ENCODE measurements around the gene TFEB. TPM values are rescaled to one million over a fixed set of nuclear protein-coding genes. Genes with fewer than 3 reads are reported as not detected.

The TFEB gene
- total RNA-seq, 1 experiment from 2014 or later, result 5.5 TPM

- DNase-seq (ENCODE audit: low read depth), result no peak
These were observed 11.2 kb downstream of the TFEB start for GRCh38 chr6:41724228-41724580.

GRCh38 chr6:41723530-41724227 lies 11.7 kb downstream of the TFEB start:
- DNase-seq (ENCODE audit: low read depth), result peak; percentile 90

GRCh38 chr6:41722969-41723529 lies 12.4 kb downstream of the TFEB start:
- DNase-seq (ENCODE audit: low read depth), result no peak

- DNase-seq (ENCODE audit: low read depth), result no peak
These were observed 14.0 kb downstream of the TFEB start for GRCh38 chr6:41721414-41721813.

- DNase-seq (ENCODE audit: low read depth), result no peak
These were observed 14.6 kb downstream of the TFEB start for GRCh38 chr6:41720783-41721182.

- no peak for DNase-seq (ENCODE audit: low read depth)
These were observed 15.2 kb downstream of the TFEB start for GRCh38 chr6:41720262-41720620.

GRCh38 chr6:41719436-41720261 lies 15.8 kb downstream of the TFEB start:
- DNase-seq (ENCODE audit: low read depth), result no peak

- DNase-seq (ENCODE audit: low read depth), result no peak
These were observed 16.6 kb downstream of the TFEB start for GRCh38 chr6:41718828-41719227.

GRCh38 chr6:41717392-41717736 lies 18.0 kb downstream of the TFEB start:
- DNase-seq (ENCODE audit: low read depth), result no peak

- no peak for DNase-seq (ENCODE audit: low read depth)
These were observed 18.7 kb downstream of the TFEB start for GRCh38 chr6:41716516-41717391.

GRCh38 chr6:41715795-41716515 lies 19.5 kb downstream of the TFEB start:
- no peak for DNase-seq (ENCODE audit: low read depth)

GRCh38 chr6:41714556-41715273 lies 20.7 kb downstream of the TFEB start:
- DNase-seq (ENCODE audit: low read depth), result no peak

GRCh38 chr6:41713650-41714291 lies 21.6 kb downstream of the TFEB start:
- DNase-seq (ENCODE audit: low read depth), result no peak

- peak; percentile 79 for DNase-seq (ENCODE audit: low read depth)
These were observed 22.2 kb downstream of the TFEB start for GRCh38 chr6:41713159-41713649.

- DNase-seq (ENCODE audit: low read depth), result peak; percentile 40
These were observed 22.7 kb downstream of the TFEB start for GRCh38 chr6:41712651-41713103.

- DNase-seq (ENCODE audit: low read depth), result no peak
These were observed 23.9 kb downstream of the TFEB start for GRCh38 chr6:41711323-41712038.

- no peak for DNase-seq (ENCODE audit: low read depth)
These were observed 26.0 kb downstream of the TFEB start for GRCh38 chr6:41709375-41709774.

- no peak for DNase-seq (ENCODE audit: low read depth)
These were observed 26.6 kb downstream of the TFEB start for GRCh38 chr6:41708856-41709255.
